ENCODE results near the gene DCAKD.

DCAKD gene

GRCh38 chr17:44998646-44999045 lies 52.8 kb downstream of the DCAKD start:
- DNase-seq: no peak

- DNase-seq: peak; percentile 16
Observed at GRCh38 chr17:44997733-44998520, 53.5 kb downstream of the DCAKD start.

- no peak for DNase-seq
Observed at GRCh38 chr17:44996304-44996703, 55.1 kb downstream of the DCAKD start.

GRCh38 chr17:44995436-44996001 lies 55.9 kb downstream of the DCAKD start:
- no peak for DNase-seq

- no peak for DNase-seq
Observed at GRCh38 chr17:44992242-44992939, 59.0 kb downstream of the DCAKD start.

- no peak for DNase-seq
Observed at GRCh38 chr17:44990994-44991393, 60.4 kb downstream of the DCAKD start.

GRCh38 chr17:44989552-44990138 lies 61.8 kb downstream of the DCAKD start:
- DNase-seq: no peak

GRCh38 chr17:44988044-44988942 lies 63.1 kb downstream of the DCAKD start:
- DNase-seq: no peak

GRCh38 chr17:44983563-44983962 lies 67.9 kb downstream of the DCAKD start:
- no peak for DNase-seq

- DNase-seq: no peak
Observed at GRCh38 chr17:44982113-44982702, 69.2 kb downstream of the DCAKD start.

- DNase-seq: no peak
Observed at GRCh38 chr17:44981221-44981968, 70.0 kb downstream of the DCAKD start.

GRCh38 chr17:44979426-44979995 lies 71.9 kb downstream of the DCAKD start:
- DNase-seq: no peak

- DNase-seq: no peak
Observed at GRCh38 chr17:44978807-44979206, 72.6 kb downstream of the DCAKD start.

- DNase-seq: no peak
Observed at GRCh38 chr17:44977814-44978550, 73.5 kb downstream of the DCAKD start.

- DNase-seq: no peak
Observed at GRCh38 chr17:44977065-44977464, 74.4 kb downstream of the DCAKD start.

- DNase-seq: no peak
Observed at GRCh38 chr17:44976206-44976605, 75.2 kb downstream of the DCAKD start.
